ENCODE results near the gene KLF7.

DNA sequence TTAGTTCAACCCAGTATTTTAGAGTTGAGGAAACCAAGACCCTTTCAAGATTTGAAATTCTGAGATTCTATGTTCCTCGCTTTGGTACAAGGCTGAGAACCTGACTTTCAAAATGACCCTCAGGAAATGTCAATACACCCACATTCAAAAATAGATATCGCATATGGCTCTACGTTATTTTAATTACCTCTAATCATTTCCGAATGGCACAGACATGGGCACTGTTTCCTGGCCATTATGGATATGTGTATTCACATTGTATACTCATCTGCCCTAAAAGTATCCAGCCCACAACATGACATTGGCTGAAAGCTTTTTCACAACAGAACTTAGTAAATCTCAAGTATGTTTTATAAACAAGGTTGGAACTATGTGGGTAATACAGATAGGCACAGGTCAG is 6.7 kb downstream of the KLF7 start:
- TF ChIP-seq, protein P1, sequence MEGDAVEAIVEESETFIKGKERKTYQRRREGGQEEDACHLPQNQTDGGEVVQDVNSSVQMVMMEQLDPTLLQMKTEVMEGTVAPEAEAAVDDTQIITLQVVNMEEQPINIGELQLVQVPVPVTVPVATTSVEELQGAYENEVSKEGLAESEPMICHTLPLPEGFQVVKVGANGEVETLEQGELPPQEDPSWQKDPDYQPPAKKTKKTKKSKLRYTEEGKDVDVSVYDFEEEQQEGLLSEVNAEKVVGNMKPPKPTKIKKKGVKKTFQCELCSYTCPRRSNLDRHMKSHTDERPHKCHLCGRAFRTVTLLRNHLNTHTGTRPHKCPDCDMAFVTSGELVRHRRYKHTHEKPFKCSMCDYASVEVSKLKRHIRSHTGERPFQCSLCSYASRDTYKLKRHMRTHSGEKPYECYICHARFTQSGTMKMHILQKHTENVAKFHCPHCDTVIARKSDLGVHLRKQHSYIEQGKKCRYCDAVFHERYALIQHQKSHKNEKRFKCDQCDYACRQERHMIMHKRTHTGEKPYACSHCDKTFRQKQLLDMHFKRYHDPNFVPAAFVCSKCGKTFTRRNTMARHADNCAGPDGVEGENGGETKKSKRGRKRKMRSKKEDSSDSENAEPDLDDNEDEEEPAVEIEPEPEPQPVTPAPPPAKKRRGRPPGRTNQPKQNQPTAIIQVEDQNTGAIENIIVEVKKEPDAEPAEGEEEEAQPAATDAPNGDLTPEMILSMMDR (IDR thresholded peaks at IDR 0.05; ENCODE audit: extremely low read depth in 1 of 2, insufficient read depth in 1 of 2, low read depth in 1 of 2, low read length in 2 of 2), result no peak
- TF ChIP-seq POLR2AphosphoS5 (IDR thresholded peaks at IDR 0.05; ENCODE audit: insufficient read depth, low read depth, low read length) (no peak), EZH2 (IDR thresholded peaks at IDR 0.05; ENCODE audit: borderline replicate concordance, low read depth, low read length, severe bottlenecking) (no peak), FOS (IDR thresholded peaks at IDR 0.05; ENCODE audit: borderline replicate concordance, insufficient read depth, low read length) (no peak), MYC (IDR thresholded peaks at IDR 0.05; ENCODE audit: low read depth, low read length) (no peak), POLR2A (IDR thresholded peaks at IDR 0.05; ENCODE audit: low read depth, low read length) (no peak), GATA2 (IDR thresholded peaks at IDR 0.05; ENCODE audit: insufficient read depth, insufficient read length, low read depth, low read length) (no peak), JUN (IDR thresholded peaks at IDR 0.05; ENCODE audit: borderline replicate concordance, insufficient read depth, insufficient read length, low read depth) (no peak)
- TF ChIP-seq, protein P2, sequence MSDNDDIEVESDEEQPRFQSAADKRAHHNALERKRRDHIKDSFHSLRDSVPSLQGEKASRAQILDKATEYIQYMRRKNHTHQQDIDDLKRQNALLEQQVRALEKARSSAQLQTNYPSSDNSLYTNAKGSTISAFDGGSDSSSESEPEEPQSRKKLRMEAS (IDR thresholded peaks at IDR 0.05; ENCODE audit: insufficient read depth, insufficient read length), result no peak
